Mammary epithelial cell (primary cell): ENCODE results near the gene PEX19.

Experiments
- CTCF ChIP-seq, 2 donors: IDR thresholded peaks in 1 of 2; conservative IDR thresholded peaks in 1 of 2; 2 replicates each; pipeline ENCODE4 v1.5.1; 2011 to 2012; ENCODE audit warnings: inconsistent platforms in 2 of 2, low read length in 2 of 2, mild to moderate bottlenecking in 2 of 2, control low read depth in 1 of 2, low read depth in 1 of 2; ENCODE audit not compliant: insufficient read depth in 1 of 2; ENCODE audit errors: extremely low read depth in 1 of 2
- EZH2 ChIP-seq: IDR thresholded peaks from 2 replicates; pipeline ENCODE4 v1.6.1; 2012; ENCODE audit warnings: low read length, inconsistent platforms, borderline replicate concordance

- no peak for TF ChIP-seq CTCF (conservative IDR thresholded peaks at IDR 0.05 in 1 of 2, IDR thresholded peaks at IDR 0.05 in 1 of 2; ENCODE audit: extremely low read depth in 1 of 2, insufficient read depth in 1 of 2, low read depth in 1 of 2, low read length in 2 of 2)
- TF ChIP-seq EZH2: no peak
Measured at GRCh38 chr1:160315359-160315758, 30.4 kb upstream of the PEX19 start.
